H1 (cell line): Measurements from ENCODE around the gene FHIT. TPM values are rescaled to one million over a fixed set of nuclear protein-coding genes. Genes with fewer than 3 reads are reported as not detected.

Experiments
- PHF8 ChIP-seq: fragments of 200-600 bp; sonication (generic); conservative IDR thresholded peaks from 2 replicates; pipeline ENCODE4 v1.7.1; 2012; ENCODE audit warnings: low read depth, mild to moderate bottlenecking, inconsistent platforms, low read length, moderate library complexity
- SIX5 ChIP-seq: IDR thresholded peaks from 2 replicates; pipeline ENCODE4 v1.6.1; 2011; ENCODE audit warnings: mild to moderate bottlenecking, low read depth, low read length
- SP4 ChIP-seq: IDR thresholded peaks from 2 replicates; pipeline ENCODE4 v1.6.1; 2012; ENCODE audit warnings: low read length, inconsistent platforms
- TEAD4 ChIP-seq: IDR thresholded peaks from 2 replicates; pipeline ENCODE4 v1.6.1; 2012; ENCODE audit warnings: low read depth, low read length, inconsistent platforms, mixed read lengths
- polyA plus RNA-seq, 7 experiments: library from polyadenylated mRNA; depleted of rRNA in 3 of 7; stranded (reverse) in 5 of 7; unstranded in 2 of 7; fragments of >200 nt in 5 of 7; fragments of 200-250 nt in 2 of 7; gene quantifications; 1 replicate in 5 of 7; 2 replicates in 1 of 7; 4 replicates in 1 of 7; pipeline versions ENCODE4 v1.2.1 to v1.2.3, GENCODE V29; 2011 to 2013; ENCODE audit warnings: missing spikeins in 2 of 7, mixed read lengths in 2 of 7
- total RNA-seq: library from RNA; stranded (reverse); fragmentation: NEBNext Ultra II Directional; extraction: Animal tissue kit (Norgen Biotek cat#: 25700); gene quantifications from 2 replicates; pipeline ENCODE4 v1.2.1, GENCODE V29; 2021
- TF ChIP-seq, protein P1 (sequence below): fragments of 300-600 bp; sonication (generic); IDR thresholded peaks from 2 replicates; pipeline ENCODE4 v1.7.1; 2012; ENCODE audit warnings: low read length, moderate library complexity, mild to moderate bottlenecking, inconsistent platforms; ENCODE audit not compliant: insufficient replicate concordance

Gene FHIT
- total and polyA plus RNA-seq, 2 of the 8 experiments (the other 6 are each of a cell fraction or from before 2014, with no cell fraction given): 1.2 to 3.2 TPM

DNA sequence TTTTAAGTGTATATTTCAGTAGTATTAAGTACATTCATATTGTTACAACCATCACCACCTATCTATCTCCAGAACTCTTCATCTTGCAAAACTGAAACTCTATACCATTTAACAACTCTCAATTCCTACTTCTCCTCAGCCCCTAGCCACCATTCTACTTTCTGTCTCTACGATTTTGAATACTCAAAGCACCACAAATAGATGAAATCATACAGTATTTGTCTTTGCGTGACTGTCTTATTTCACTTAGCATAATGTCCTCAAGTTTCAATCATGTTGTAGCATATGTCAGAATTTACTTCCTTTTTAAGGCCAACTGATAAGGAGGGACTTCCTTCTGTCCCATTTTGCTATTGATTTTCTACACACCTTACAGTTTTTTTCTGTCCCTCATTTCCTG, 593.3 kb downstream of the FHIT start (continued):
- TF ChIP-seq, protein P1, sequence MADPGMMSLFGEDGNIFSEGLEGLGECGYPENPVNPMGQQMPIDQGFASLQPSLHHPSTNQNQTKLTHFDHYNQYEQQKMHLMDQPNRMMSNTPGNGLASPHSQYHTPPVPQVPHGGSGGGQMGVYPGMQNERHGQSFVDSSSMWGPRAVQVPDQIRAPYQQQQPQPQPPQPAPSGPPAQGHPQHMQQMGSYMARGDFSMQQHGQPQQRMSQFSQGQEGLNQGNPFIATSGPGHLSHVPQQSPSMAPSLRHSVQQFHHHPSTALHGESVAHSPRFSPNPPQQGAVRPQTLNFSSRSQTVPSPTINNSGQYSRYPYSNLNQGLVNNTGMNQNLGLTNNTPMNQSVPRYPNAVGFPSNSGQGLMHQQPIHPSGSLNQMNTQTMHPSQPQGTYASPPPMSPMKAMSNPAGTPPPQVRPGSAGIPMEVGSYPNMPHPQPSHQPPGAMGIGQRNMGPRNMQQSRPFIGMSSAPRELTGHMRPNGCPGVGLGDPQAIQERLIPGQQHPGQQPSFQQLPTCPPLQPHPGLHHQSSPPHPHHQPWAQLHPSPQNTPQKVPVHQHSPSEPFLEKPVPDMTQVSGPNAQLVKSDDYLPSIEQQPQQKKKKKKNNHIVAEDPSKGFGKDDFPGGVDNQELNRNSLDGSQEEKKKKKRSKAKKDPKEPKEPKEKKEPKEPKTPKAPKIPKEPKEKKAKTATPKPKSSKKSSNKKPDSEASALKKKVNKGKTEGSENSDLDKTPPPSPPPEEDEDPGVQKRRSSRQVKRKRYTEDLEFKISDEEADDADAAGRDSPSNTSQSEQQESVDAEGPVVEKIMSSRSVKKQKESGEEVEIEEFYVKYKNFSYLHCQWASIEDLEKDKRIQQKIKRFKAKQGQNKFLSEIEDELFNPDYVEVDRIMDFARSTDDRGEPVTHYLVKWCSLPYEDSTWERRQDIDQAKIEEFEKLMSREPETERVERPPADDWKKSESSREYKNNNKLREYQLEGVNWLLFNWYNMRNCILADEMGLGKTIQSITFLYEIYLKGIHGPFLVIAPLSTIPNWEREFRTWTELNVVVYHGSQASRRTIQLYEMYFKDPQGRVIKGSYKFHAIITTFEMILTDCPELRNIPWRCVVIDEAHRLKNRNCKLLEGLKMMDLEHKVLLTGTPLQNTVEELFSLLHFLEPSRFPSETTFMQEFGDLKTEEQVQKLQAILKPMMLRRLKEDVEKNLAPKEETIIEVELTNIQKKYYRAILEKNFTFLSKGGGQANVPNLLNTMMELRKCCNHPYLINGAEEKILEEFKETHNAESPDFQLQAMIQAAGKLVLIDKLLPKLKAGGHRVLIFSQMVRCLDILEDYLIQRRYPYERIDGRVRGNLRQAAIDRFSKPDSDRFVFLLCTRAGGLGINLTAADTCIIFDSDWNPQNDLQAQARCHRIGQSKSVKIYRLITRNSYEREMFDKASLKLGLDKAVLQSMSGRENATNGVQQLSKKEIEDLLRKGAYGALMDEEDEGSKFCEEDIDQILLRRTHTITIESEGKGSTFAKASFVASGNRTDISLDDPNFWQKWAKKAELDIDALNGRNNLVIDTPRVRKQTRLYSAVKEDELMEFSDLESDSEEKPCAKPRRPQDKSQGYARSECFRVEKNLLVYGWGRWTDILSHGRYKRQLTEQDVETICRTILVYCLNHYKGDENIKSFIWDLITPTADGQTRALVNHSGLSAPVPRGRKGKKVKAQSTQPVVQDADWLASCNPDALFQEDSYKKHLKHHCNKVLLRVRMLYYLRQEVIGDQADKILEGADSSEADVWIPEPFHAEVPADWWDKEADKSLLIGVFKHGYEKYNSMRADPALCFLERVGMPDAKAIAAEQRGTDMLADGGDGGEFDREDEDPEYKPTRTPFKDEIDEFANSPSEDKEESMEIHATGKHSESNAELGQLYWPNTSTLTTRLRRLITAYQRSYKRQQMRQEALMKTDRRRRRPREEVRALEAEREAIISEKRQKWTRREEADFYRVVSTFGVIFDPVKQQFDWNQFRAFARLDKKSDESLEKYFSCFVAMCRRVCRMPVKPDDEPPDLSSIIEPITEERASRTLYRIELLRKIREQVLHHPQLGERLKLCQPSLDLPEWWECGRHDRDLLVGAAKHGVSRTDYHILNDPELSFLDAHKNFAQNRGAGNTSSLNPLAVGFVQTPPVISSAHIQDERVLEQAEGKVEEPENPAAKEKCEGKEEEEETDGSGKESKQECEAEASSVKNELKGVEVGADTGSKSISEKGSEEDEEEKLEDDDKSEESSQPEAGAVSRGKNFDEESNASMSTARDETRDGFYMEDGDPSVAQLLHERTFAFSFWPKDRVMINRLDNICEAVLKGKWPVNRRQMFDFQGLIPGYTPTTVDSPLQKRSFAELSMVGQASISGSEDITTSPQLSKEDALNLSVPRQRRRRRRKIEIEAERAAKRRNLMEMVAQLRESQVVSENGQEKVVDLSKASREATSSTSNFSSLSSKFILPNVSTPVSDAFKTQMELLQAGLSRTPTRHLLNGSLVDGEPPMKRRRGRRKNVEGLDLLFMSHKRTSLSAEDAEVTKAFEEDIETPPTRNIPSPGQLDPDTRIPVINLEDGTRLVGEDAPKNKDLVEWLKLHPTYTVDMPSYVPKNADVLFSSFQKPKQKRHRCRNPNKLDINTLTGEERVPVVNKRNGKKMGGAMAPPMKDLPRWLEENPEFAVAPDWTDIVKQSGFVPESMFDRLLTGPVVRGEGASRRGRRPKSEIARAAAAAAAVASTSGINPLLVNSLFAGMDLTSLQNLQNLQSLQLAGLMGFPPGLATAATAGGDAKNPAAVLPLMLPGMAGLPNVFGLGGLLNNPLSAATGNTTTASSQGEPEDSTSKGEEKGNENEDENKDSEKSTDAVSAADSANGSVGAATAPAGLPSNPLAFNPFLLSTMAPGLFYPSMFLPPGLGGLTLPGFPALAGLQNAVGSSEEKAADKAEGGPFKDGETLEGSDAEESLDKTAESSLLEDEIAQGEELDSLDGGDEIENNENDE: no peak
- no peak for TF ChIP-seq SIX5
- no peak for TF ChIP-seq PHF8
- TF ChIP-seq SP4: no peak
- TF ChIP-seq TEAD4: no peak
